ENCODE data around the gene LRBA.
"Not testable (repeated sequence)": the region's sequence is repeated elsewhere in the genome, so short reads cannot be mapped to it uniquely, and the experiment has no call there.

LRBA gene

GRCh38 chr4:151013944-151014343 lies 1.1 kb downstream of the LRBA start:
- DNase-seq = no peak

GRCh38 chr4:151013491-151013890 lies 1.6 kb downstream of the LRBA start:
- no peak for DNase-seq

- no peak for DNase-seq
Measured at GRCh38 chr4:151012820-151013219, 2.3 kb downstream of the LRBA start.

GRCh38 chr4:151012376-151012775 lies 2.7 kb downstream of the LRBA start:
- DNase-seq = no peak

- no peak for DNase-seq
Measured at GRCh38 chr4:151004222-151004621, 10.9 kb downstream of the LRBA start.

GRCh38 chr4:151000747-151001429 lies 14.2 kb downstream of the LRBA start:
- DNase-seq = no peak

GRCh38 chr4:150999086-150999485 lies 16.0 kb downstream of the LRBA start:
- DNase-seq = no peak

GRCh38 chr4:150997141-150997540 lies 17.9 kb downstream of the LRBA start:
- no peak for DNase-seq

GRCh38 chr4:150994721-150995120 lies 20.4 kb downstream of the LRBA start:
- no peak for DNase-seq

GRCh38 chr4:150993577-150993976 lies 21.5 kb downstream of the LRBA start:
- DNase-seq = not testable (repeated sequence)

GRCh38 chr4:150990993-150991392 lies 24.1 kb downstream of the LRBA start:
- DNase-seq = no peak

- no peak for DNase-seq
Measured at GRCh38 chr4:150990250-150990649, 24.8 kb downstream of the LRBA start.

- no peak for DNase-seq
Measured at GRCh38 chr4:150988238-150988637, 26.8 kb downstream of the LRBA start.

- no peak for DNase-seq
Measured at GRCh38 chr4:150987204-150987603, 27.9 kb downstream of the LRBA start.

- DNase-seq = no peak
Measured at GRCh38 chr4:150986085-150986484, 29.0 kb downstream of the LRBA start.

GRCh38 chr4:150983851-150984250 lies 31.2 kb downstream of the LRBA start:
- no peak for DNase-seq

GRCh38 chr4:150982557-150983233 lies 32.4 kb downstream of the LRBA start:
- DNase-seq = no peak

GRCh38 chr4:150978738-150979575 lies 36.1 kb downstream of the LRBA start:
- no peak for DNase-seq

- DNase-seq = no peak
Measured at GRCh38 chr4:150976478-150977118, 38.5 kb downstream of the LRBA start.

- no peak for DNase-seq
Measured at GRCh38 chr4:150974750-150975149, 40.3 kb downstream of the LRBA start.

GRCh38 chr4:150974252-150974640 lies 40.8 kb downstream of the LRBA start:
- no peak for DNase-seq

- DNase-seq = no peak
Measured at GRCh38 chr4:150973626-150974251, 41.3 kb downstream of the LRBA start.

GRCh38 chr4:150972592-150972991 lies 42.5 kb downstream of the LRBA start:
- no peak for DNase-seq

Data from eye (tissue), 1 donor.